Activated naive CD8-positive, alpha-beta T cell treated with anti-CD3 and anti-CD28 coated beads, Interleukin-2, amount 10 ng/mL, durations not matched to agents 7 days and 5 days (primary cell): ENCODE data around the gene GDPD5. TPM values are rescaled to one million over a fixed set of nuclear protein-coding genes. Genes with fewer than 3 reads are reported as not detected.
A peak's percentile ranks its signal among the peaks of the same experiment; 100 is the strongest.

Experiments used
- ATAC-seq: fragments of 150-1000 bp; cut with Tn5 transposase; one replicate; pipeline ENCODE4 v1.10.0; 2021; ENCODE audit warnings: low read depth, moderate library complexity
- POLR2A ChIA-PET: fragments of 350-600 bp; sonication (Branson Sonifier 250); formaldehyde crosslinking; loops from one replicate; lab custom pipeline; 2021; ENCODE audit warnings: antibody characterized with exemption; lab: Charles Lee
- DNase-seq: peaks from one replicate; pipeline ENCODE4 v3.0.0; 2021
- H3K27ac Mint-ChIP-seq: one replicate; pipeline ENCODE4 v1.8.0; 2022; ENCODE audit warnings: mild to moderate bottlenecking, mixed read lengths
- H3K27me3 Mint-ChIP-seq: one replicate; pipeline ENCODE4 v1.8.0; 2022; ENCODE audit warnings: mild to moderate bottlenecking, moderate library complexity, mixed read lengths
- H3K36me3 Mint-ChIP-seq: one replicate; pipeline ENCODE4 v1.8.0; 2021; ENCODE audit warnings: mild to moderate bottlenecking, mixed read lengths
- H3K4me1 Mint-ChIP-seq: one replicate; pipeline ENCODE4 v1.8.0; 2021; ENCODE audit warnings: mixed read lengths
- H3K4me3 Mint-ChIP-seq: one replicate; pipeline ENCODE4 v1.8.0; 2022; ENCODE audit warnings: mild to moderate bottlenecking, moderate library complexity, mixed read lengths
- H3K9me3 Mint-ChIP-seq: one replicate; pipeline ENCODE4 v1.8.0; 2021; ENCODE audit warnings: mixed read lengths
- total RNA-seq, 2 experiments: library from RNA; stranded (reverse); gene quantifications; one replicate each; pipeline ENCODE4 v1.2.3, GENCODE V29; 2021

The GDPD5 gene
- total RNA-seq, 2 experiments from 2014 or later, result 35.7 to 38.4 TPM

DNA sequence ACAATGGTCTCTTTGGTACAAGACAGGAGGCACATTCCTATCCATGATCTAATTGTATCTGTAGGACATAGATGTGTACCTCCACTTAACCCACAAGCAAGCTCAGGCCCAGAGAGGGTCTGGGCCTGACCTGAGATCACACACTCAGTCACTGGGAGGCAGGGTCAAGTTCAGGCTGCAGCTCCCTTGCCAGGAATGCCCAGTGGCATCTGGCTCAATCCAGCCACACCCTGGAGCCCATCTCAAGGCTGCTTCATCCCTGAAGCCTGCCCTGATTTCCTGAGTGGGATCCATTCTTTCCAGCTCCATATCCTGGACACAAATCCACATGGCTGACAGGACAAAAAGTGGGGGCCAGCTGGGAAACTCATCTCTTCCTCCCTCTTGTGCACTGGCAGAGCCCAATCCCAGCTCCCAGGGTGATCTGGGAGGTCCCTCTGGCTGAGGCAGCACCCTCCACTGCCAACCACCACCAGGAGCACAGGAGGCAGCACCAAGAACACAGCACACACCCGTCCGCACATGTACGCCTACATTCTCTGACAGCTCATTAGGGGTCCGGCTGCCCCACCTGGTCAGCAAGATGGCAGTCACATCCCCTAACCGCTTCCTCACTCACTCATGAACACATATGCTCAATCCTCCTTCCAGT lies 53.5 kb downstream of the GDPD5 start:
- peaks cover 1% of the 10 kb centered on the region for H3K36me3 Mint-ChIP-seq
- POLR2A ChIA-PET, result no interaction called here

DNA sequence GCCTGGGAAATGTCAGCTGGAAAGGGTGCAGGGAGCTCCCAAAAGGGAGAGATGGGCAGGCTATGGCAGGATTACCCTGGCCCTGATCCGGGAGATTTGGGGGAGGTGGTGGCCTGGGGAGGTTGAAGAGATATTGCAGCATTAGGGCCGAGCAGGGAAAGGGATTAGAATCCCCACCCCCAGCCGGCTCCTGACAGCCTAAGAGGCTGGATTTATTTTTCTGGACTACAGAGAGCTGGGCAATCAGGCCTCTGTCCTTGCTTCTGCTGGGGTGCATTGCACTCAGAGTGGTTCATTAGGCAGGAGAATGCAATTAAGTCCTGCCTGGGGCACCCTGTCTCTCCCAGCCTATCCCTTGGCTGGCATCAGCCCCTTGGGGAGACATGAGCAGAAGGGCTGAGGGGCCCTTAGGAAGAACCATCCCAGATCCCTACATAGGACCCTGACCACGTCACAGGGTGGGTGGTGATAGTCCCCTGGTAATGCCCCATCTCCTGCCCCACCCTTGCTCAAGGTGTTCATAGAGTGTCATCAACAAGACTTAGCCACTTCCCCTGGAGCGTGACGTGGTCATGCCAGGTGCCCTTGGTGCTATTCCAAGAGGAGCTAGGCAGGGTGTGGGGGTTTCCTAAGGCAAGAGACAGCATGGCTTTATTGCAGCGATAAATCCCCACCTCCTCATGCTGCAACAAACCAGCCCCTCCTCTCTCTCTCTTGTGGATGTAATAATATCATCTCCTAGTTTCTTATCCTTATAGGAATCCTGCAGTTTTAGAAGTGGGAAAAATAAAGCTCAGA lies 54.4 kb downstream of the GDPD5 start:
- no peaks in the 10 kb centered on the region for H3K9me3 Mint-ChIP-seq
- no peak for ATAC-seq
- H3K4me3 Mint-ChIP-seq, result no peak overlapping the region
- DNase-seq, result no peak
- peaks cover 19% of the 10 kb centered on the region for H3K4me1 Mint-ChIP-seq
- POLR2A ChIA-PET, result no interaction called here
- peaks cover 4% of the 10 kb centered on the region for H3K27me3 Mint-ChIP-seq
- H3K36me3 Mint-ChIP-seq, result peaks cover 1% of the 10 kb centered on the region
- no peak overlapping the region for H3K27ac Mint-ChIP-seq

More for the DNA sequence above, 53.5 kb downstream of the GDPD5 start:
- no peaks in the 10 kb centered on the region for H3K9me3 Mint-ChIP-seq
- ATAC-seq, result no peak
- H3K27ac Mint-ChIP-seq, result no peak overlapping the region
- no peak overlapping the region for H3K4me3 Mint-ChIP-seq
- H3K27me3 Mint-ChIP-seq, result peaks cover 4% of the 10 kb centered on the region
- H3K4me1 Mint-ChIP-seq, result peaks cover 18% of the 10 kb centered on the region
- DNase-seq, result no peak

DNA sequence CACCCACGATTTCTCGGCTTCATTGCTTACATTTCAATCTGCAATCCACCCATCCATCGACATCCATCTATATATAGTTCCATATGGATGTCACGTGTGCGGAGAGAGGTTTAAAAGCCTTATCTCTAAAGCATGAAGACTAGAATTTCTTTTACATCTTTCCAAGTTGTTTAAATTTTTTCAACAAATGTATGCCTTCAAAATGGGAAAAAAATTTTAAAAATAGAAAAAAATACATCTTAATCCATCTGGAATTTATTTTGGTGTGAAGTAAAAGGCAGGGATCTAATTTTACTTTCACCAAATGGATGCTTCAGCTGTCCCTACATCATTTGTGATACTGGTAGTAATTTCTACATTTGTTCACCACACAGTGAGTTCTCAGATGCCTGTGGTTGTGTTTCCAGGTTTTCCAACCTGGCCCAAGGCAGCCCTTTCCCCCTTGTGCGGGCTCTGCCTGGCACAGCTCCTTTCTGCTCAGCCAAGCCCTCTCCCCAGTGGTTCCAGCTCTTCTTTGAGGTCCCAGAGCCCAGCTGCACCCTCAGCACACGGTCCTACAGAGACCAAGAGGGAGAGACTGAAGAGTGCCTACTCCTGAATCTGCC lies 55.2 kb downstream of the GDPD5 start:
- Mint-ChIP-seq H3K4me1 (peaks cover 16% of the 10 kb centered on the region), H3K27ac (no peak overlapping the region), H3K9me3 (no peaks in the 10 kb centered on the region), H3K36me3 (peaks cover 1% of the 10 kb centered on the region), H3K27me3 (peaks cover 4% of the 10 kb centered on the region), H3K4me3 (no peak overlapping the region)
- DNase-seq (no peak), ATAC-seq (no peak)
- POLR2A ChIA-PET, result no interaction called here

GRCh38 chr11:75469785-75470405 lies 55.8 kb downstream of the GDPD5 start:
- Mint-ChIP-seq H3K4me1 (peaks cover 9% of the 10 kb centered on the region), H3K36me3 (no peaks in the 10 kb centered on the region), H3K4me3 (no peak overlapping the region), H3K9me3 (no peaks in the 10 kb centered on the region), H3K27me3 (peaks cover 4% of the 10 kb centered on the region), H3K27ac (no peak overlapping the region)
- POLR2A ChIA-PET, result no interaction called here
- DNase-seq, result no peak
- no peak for ATAC-seq

- no peak for DNase-seq
- Mint-ChIP-seq H3K4me1 (peaks cover 6% of the 10 kb centered on the region), H3K4me3 (no peak overlapping the region), H3K27ac (no peak overlapping the region), H3K27me3 (peaks cover 4% of the 10 kb centered on the region), H3K36me3 (no peaks in the 10 kb centered on the region), H3K9me3 (no peaks in the 10 kb centered on the region)
- POLR2A ChIA-PET, result interaction anchor here (0.5 kb wide), 1 partner anchor 197 kb away, joined by 3 read pairs; no protein-coding TSS in a partner anchor
- ATAC-seq, result no peak
Measured at GRCh38 chr11:75468534-75469340, 57.0 kb downstream of the GDPD5 start.

GRCh38 chr11:75467881-75468280 lies 57.9 kb downstream of the GDPD5 start:
- POLR2A ChIA-PET, result interaction anchor here (0.5 kb wide), 1 partner anchor 198 kb away, joined by 3 read pairs; no protein-coding TSS in a partner anchor
- Mint-ChIP-seq H3K27me3 (peaks cover 2% of the 10 kb centered on the region), H3K4me1 (peaks cover 6% of the 10 kb centered on the region), H3K4me3 (no peak overlapping the region), H3K36me3 (no peaks in the 10 kb centered on the region), H3K9me3 (no peaks in the 10 kb centered on the region), H3K27ac (no peak overlapping the region)
- ATAC-seq (no peak), DNase-seq (no peak)

- Mint-ChIP-seq H3K4me3 (no peak overlapping the region), H3K36me3 (no peaks in the 10 kb centered on the region), H3K4me1 (peaks cover 6% of the 10 kb centered on the region), H3K9me3 (no peaks in the 10 kb centered on the region), H3K27me3 (peaks cover 2% of the 10 kb centered on the region), H3K27ac (no peak overlapping the region)
- ATAC-seq (no peak), DNase-seq (no peak)
- POLR2A ChIA-PET, result no interaction called here
Measured at GRCh38 chr11:75467311-75467710, 58.4 kb downstream of the GDPD5 start.

DNA sequence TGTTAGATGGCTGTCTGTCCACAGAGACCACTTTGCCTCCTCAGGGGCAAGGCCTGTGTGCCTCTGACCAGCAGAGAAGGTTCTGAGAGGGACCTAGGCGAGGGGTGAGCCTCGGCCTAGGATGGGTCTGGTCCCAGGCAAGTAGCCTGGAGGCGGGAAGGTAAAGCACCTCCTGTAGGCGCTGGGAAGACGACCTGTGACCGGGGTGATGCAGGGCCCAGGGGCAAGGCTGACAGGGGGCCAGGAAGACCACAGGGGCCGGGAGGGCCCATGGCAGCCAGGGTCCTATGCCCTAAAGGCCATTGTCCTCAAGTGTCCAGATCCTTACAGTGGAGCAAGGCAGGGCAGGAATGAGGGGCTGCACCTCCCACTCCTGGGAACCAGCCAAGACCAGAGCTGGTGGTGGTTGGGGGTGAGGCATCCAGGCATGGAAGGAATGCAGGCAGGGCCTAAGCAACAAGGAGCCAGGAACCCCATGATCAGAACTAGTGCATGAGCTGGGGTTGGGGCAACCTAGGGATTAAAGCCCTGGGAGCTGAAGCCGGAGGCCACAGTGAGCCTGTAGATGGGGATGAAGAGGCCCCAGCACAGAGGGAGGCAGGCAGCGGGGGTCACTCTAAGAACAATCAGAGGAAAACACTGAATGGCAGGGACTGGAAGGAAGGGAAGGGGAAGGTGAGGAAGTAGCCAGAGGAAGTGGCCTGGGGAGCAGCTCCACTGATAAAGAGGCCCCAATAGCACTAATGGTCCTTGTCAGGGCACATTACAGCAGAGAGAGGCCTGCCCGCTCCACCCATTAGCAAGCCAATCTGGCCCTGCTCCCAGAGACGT lies 59.8 kb downstream of the GDPD5 start:
- DNase-seq (no peak), ATAC-seq (no peak)
- H3K27me3 Mint-ChIP-seq, result peaks cover 2% of the 10 kb centered on the region
- H3K4me3 Mint-ChIP-seq, result no peak overlapping the region
- no peak overlapping the region for H3K27ac Mint-ChIP-seq
- H3K36me3 Mint-ChIP-seq, result no peaks in the 10 kb centered on the region
- H3K9me3 Mint-ChIP-seq, result no peaks in the 10 kb centered on the region
- H3K4me1 Mint-ChIP-seq, result peaks cover 6% of the 10 kb centered on the region
- POLR2A ChIA-PET, result no interaction called here

DNA sequence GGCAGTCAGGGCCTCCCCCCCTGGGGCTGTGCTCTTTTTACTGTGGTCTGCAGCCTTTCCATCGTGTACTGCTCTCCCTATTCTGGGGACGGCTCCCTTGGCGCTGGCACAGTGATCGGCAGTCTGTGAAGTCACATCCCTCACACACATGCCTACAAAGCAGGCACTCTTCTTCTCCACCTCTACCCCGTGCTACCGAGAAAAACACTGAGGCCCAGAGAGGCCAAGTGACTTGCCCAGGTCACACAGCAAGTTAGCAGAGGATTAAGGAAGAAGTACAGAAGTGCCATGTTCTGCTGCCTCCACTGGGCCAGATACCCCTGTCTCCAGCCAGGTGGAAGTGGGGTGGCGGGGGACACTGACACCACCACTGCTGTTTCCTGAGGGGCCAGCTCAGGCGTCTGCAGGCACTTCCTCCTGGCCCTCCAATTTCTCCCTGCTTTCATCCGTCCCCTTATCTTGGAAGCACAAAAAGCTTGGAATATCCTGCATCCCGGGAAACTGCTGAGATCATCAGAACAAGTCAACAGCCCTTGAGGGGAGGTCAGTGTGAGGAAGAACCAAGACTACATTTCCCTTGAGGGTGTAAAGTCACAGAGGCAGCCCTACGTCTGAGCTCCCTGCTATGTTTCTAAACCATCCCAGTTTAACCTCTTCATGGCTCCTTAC lies 62.5 kb downstream of the GDPD5 start:
- H3K36me3 Mint-ChIP-seq, result no peaks in the 10 kb centered on the region
- POLR2A ChIA-PET, result no interaction called here
- H3K4me1 Mint-ChIP-seq, result peaks cover 6% of the 10 kb centered on the region

GRCh38 chr11:75462117-75462653 lies 63.6 kb downstream of the GDPD5 start:
- peak; percentile 12 for ATAC-seq

More for the DNA sequence above, 62.5 kb downstream of the GDPD5 start:
- Mint-ChIP-seq H3K27ac (no peak overlapping the region), H3K4me3 (no peak overlapping the region), H3K27me3 (no peaks in the 10 kb centered on the region), H3K9me3 (no peaks in the 10 kb centered on the region)
- DNase-seq, result no peak
- ATAC-seq, result no peak

GRCh38 chr11:75461151-75461550 lies 64.6 kb downstream of the GDPD5 start:
- ATAC-seq (no peak), DNase-seq (no peak)
- no peaks in the 10 kb centered on the region for H3K36me3 Mint-ChIP-seq
- H3K27me3 Mint-ChIP-seq, result no peaks in the 10 kb centered on the region
- H3K4me1 Mint-ChIP-seq, result peaks cover 2% of the 10 kb centered on the region
- POLR2A ChIA-PET, result no interaction called here
- no peak overlapping the region for H3K4me3 Mint-ChIP-seq
- no peak overlapping the region for H3K27ac Mint-ChIP-seq
- H3K9me3 Mint-ChIP-seq, result no peaks in the 10 kb centered on the region

More at GRCh38 chr11:75462117-75462653, 63.6 kb downstream of the GDPD5 start:
- peaks cover 6% of the 10 kb centered on the region for H3K4me1 Mint-ChIP-seq
- H3K27ac Mint-ChIP-seq, result no peak overlapping the region
- no peak for DNase-seq
- H3K9me3 Mint-ChIP-seq, result no peaks in the 10 kb centered on the region
- H3K36me3 Mint-ChIP-seq, result no peaks in the 10 kb centered on the region
- H3K4me3 Mint-ChIP-seq, result no peak overlapping the region
- POLR2A ChIA-PET, result no interaction called here
- no peaks in the 10 kb centered on the region for H3K27me3 Mint-ChIP-seq
